ENCODE measurements around the gene CORO2A. TPM values are rescaled to one million over a fixed set of nuclear protein-coding genes. Genes with fewer than 3 reads are reported as not detected.

The CORO2A gene
- total RNA-seq, 4 donors from 2014 or later = 1.1 to 3.5 (median 2.1) TPM

GRCh38 chr9:98148486-98148885 lies 44.0 kb downstream of the CORO2A start:
- H3K4me1 ChIP-seq = peaks cover 0 to 4% of the 10 kb centered on the region in 2 donors
- WGBS, 2 donors = 80 to 91% methylated on average over 2 of the region's 2 CpGs
- H3K9me3 ChIP-seq = no peaks in the 10 kb centered on the region
- no peak for TF ChIP-seq POLR2A (IDR thresholded peaks at IDR 0.05)
- TF ChIP-seq, protein P1, sequence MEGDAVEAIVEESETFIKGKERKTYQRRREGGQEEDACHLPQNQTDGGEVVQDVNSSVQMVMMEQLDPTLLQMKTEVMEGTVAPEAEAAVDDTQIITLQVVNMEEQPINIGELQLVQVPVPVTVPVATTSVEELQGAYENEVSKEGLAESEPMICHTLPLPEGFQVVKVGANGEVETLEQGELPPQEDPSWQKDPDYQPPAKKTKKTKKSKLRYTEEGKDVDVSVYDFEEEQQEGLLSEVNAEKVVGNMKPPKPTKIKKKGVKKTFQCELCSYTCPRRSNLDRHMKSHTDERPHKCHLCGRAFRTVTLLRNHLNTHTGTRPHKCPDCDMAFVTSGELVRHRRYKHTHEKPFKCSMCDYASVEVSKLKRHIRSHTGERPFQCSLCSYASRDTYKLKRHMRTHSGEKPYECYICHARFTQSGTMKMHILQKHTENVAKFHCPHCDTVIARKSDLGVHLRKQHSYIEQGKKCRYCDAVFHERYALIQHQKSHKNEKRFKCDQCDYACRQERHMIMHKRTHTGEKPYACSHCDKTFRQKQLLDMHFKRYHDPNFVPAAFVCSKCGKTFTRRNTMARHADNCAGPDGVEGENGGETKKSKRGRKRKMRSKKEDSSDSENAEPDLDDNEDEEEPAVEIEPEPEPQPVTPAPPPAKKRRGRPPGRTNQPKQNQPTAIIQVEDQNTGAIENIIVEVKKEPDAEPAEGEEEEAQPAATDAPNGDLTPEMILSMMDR (IDR thresholded peaks at IDR 0.05) = no peak
- H3K27me3 ChIP-seq = no peaks in the 10 kb centered on the region
- no peak overlapping the region for H3K4me3 ChIP-seq (replicated peaks in 1 of 3)
- intact Hi-C loops (cut with DNase I) = no loop called here
- H3K36me3 ChIP-seq = no peaks in the 10 kb centered on the region
- no peak for DNase-seq
- H3K27ac ChIP-seq = no peak overlapping the region

GRCh38 chr9:98147582-98147981 lies 44.9 kb downstream of the CORO2A start:
- H3K4me3 ChIP-seq (replicated peaks in 1 of 3) = no peak overlapping the region
- no peak for TF ChIP-seq POLR2A (IDR thresholded peaks at IDR 0.05)
- TF ChIP-seq, protein P1 (IDR thresholded peaks at IDR 0.05) = no peak
- intact Hi-C loops (cut with DNase I) = no loop called here
- WGBS, 2 donors = 93 to 96% methylated on average over 2 of the region's 2 CpGs
- no peak overlapping the region for H3K27ac ChIP-seq
- no peaks in the 10 kb centered on the region for H3K9me3 ChIP-seq
- no peak for DNase-seq
- H3K27me3 ChIP-seq = no peaks in the 10 kb centered on the region
- no peaks in the 10 kb centered on the region for H3K36me3 ChIP-seq
- peaks cover 0 to 4% of the 10 kb centered on the region in 2 donors for H3K4me1 ChIP-seq

GRCh38 chr9:98146101-98146991 lies 46.1 kb downstream of the CORO2A start:
- DNase-seq = peak; percentile 55 to 63

GRCh38 chr9:98144631-98145030 lies 47.8 kb downstream of the CORO2A start:
- WGBS, 2 donors = 68 to 95% methylated on average over 3 of the region's 3 CpGs
- no peaks in the 10 kb centered on the region for H3K27me3 ChIP-seq
- no peak for DNase-seq
- intact Hi-C loops (cut with DNase I) = no loop called here
- H3K27ac ChIP-seq = no peak overlapping the region
- TF ChIP-seq, protein P1 (IDR thresholded peaks at IDR 0.05) = no peak
- TF ChIP-seq POLR2A (IDR thresholded peaks at IDR 0.05) = no peak
- H3K4me1 ChIP-seq = peaks cover 0 to 10% of the 10 kb centered on the region in 2 donors
- no peaks in the 10 kb centered on the region for H3K9me3 ChIP-seq
- no peaks in the 10 kb centered on the region for H3K36me3 ChIP-seq
- H3K4me3 ChIP-seq (replicated peaks in 1 of 3) = no peak overlapping the region

More at GRCh38 chr9:98146101-98146991, 46.1 kb downstream of the CORO2A start:
- Histone ChIP-seq H3K36me3 (no peaks in the 10 kb centered on the region), H3K27me3 (no peaks in the 10 kb centered on the region), H3K4me1 (peaks cover 0 to 10% of the 10 kb centered on the region in 2 donors), H3K4me3 (replicated peaks in 1 of 3) (no peak overlapping the region), H3K27ac (no peak overlapping the region), H3K9me3 (no peaks in the 10 kb centered on the region)
- no peak for TF ChIP-seq POLR2A (IDR thresholded peaks at IDR 0.05)
- TF ChIP-seq, protein P1 (IDR thresholded peaks at IDR 0.05) = no peak
- intact Hi-C loops (cut with DNase I) = no loop called here
- 64 to 66% methylated on average over 6 to 7 of the region's 7 CpGs for WGBS, 2 donors

DNA sequence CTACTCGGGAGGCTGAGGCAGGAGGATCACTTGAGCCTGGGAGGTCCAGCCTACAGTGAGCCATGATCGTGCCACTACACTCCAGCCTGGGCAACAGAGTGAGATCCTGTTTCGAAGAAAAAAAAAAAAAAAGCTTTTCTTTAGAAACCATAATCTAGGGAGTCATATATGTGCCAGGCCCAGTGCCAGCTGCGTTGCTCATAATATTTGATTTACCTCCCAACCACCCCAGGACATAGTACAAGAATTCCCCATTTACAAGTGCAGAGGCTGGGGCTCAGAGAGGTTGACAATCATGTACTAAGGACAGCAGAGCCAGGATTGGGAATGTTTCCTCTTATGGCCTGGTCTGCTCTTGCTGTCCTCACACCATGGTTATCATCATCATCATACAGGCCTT lies 48.4 kb downstream of the CORO2A start:
- no peak for DNase-seq
- TF ChIP-seq, protein P1 (IDR thresholded peaks at IDR 0.05) = no peak
- no peak for TF ChIP-seq POLR2A (IDR thresholded peaks at IDR 0.05)
- Histone ChIP-seq H3K9me3 (no peaks in the 10 kb centered on the region), H3K4me1 (peaks cover 0 to 10% of the 10 kb centered on the region in 2 donors), H3K36me3 (no peaks in the 10 kb centered on the region), H3K27ac (no peak overlapping the region), H3K27me3 (no peaks in the 10 kb centered on the region), H3K4me3 (replicated peaks in 1 of 3) (no peak overlapping the region)
- intact Hi-C loops (cut with DNase I) = no loop called here
- WGBS, 2 donors = 92 to 96% methylated on average over 4 of the region's 4 CpGs
